Measurements from ENCODE around the gene RIPK4. TPM values are rescaled to one million over a fixed set of nuclear protein-coding genes. Genes with fewer than 3 reads are reported as not detected.

The RIPK4 gene
- total RNA-seq, 1 donor from 2014 or later, result 2.9 TPM

DNA sequence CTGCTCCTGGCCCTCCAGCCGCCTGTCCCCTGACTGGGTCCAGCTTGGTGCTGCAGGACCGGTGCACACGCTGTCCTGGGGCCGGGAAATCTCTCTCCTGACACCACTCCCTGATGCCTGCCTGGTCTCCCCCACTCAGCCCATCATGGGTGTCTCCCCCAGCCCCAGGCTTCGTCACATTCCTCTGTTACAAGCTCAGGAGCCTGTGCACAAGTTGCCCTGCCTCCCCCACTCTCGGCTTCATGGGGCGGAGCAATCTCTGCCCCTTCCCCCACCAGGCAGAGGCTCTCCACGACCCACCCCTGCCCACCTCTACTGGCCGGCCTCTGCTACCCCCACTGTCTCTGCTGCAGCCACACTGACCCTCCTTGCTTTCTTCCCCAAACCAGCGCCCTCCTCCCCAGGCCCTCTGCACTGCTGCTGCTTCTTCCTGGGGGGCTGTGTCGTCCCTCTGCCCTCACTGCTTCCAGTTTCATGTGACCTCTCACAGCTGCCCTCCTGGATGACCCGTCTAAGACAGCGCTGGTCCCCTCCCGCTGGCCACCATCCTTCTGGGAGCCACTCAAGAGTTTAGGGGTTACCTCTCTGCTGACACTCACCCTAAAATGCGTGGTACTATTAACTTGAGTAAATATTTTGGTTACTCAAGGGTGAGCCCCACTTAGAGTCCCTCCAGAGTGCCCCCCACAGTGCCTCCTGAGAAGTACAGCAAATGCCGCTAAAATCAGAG is 5.7 kb upstream of the RIPK4 start:
- Mint-ChIP-seq H3K36me3 (ENCODE audit: unreplicated experiment) (peaks cover 4% of the 10 kb centered on the region), H3K4me1 (ENCODE audit: low read depth, unreplicated experiment) (peaks cover 15% of the 10 kb centered on the region), H3K27me3 (ENCODE audit: unreplicated experiment) (peaks cover 12% of the 10 kb centered on the region), H3K27ac (ENCODE audit: unreplicated experiment) (no peak overlapping the region), H3K4me3 (ENCODE audit: unreplicated experiment) (no peak overlapping the region), H3K9me3 (ENCODE audit: unreplicated experiment) (peaks cover 2% of the 10 kb centered on the region)
- TF ChIP-seq, protein P1, sequence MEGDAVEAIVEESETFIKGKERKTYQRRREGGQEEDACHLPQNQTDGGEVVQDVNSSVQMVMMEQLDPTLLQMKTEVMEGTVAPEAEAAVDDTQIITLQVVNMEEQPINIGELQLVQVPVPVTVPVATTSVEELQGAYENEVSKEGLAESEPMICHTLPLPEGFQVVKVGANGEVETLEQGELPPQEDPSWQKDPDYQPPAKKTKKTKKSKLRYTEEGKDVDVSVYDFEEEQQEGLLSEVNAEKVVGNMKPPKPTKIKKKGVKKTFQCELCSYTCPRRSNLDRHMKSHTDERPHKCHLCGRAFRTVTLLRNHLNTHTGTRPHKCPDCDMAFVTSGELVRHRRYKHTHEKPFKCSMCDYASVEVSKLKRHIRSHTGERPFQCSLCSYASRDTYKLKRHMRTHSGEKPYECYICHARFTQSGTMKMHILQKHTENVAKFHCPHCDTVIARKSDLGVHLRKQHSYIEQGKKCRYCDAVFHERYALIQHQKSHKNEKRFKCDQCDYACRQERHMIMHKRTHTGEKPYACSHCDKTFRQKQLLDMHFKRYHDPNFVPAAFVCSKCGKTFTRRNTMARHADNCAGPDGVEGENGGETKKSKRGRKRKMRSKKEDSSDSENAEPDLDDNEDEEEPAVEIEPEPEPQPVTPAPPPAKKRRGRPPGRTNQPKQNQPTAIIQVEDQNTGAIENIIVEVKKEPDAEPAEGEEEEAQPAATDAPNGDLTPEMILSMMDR (IDR thresholded peaks at IDR 0.05; ENCODE audit: partially characterized antibody, unreplicated experiment), result no peak
- no peak for DNase-seq

DNA sequence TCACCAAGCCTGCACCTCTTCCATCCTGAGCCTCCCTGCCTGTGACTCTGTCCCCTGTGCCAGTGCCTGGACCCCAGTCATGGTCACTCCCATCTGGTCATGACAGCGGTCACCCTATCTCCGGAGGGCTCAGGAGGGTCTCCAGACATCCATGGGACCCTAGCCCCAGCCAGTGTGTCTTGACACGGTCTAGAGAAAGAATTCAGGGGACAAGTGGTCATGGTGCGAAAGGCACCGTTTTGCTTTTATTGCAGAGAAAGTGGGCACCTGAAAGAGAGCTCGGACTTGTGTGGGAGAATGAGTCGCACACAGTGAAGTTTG is 4.7 kb upstream of the RIPK4 start:
- no peak overlapping the region for H3K4me3 Mint-ChIP-seq (ENCODE audit: unreplicated experiment)
- peaks cover 16% of the 10 kb centered on the region for H3K27me3 Mint-ChIP-seq (ENCODE audit: unreplicated experiment)
- TF ChIP-seq, protein P1 (IDR thresholded peaks at IDR 0.05; ENCODE audit: partially characterized antibody, unreplicated experiment), result no peak
- H3K9me3 Mint-ChIP-seq (ENCODE audit: unreplicated experiment), result peaks cover 2% of the 10 kb centered on the region
- H3K4me1 Mint-ChIP-seq (ENCODE audit: low read depth, unreplicated experiment), result peaks cover 20% of the 10 kb centered on the region
- H3K36me3 Mint-ChIP-seq (ENCODE audit: unreplicated experiment), result peaks cover 8% of the 10 kb centered on the region
- DNase-seq, result no peak
- H3K27ac Mint-ChIP-seq (ENCODE audit: unreplicated experiment), result no peak overlapping the region

DNA sequence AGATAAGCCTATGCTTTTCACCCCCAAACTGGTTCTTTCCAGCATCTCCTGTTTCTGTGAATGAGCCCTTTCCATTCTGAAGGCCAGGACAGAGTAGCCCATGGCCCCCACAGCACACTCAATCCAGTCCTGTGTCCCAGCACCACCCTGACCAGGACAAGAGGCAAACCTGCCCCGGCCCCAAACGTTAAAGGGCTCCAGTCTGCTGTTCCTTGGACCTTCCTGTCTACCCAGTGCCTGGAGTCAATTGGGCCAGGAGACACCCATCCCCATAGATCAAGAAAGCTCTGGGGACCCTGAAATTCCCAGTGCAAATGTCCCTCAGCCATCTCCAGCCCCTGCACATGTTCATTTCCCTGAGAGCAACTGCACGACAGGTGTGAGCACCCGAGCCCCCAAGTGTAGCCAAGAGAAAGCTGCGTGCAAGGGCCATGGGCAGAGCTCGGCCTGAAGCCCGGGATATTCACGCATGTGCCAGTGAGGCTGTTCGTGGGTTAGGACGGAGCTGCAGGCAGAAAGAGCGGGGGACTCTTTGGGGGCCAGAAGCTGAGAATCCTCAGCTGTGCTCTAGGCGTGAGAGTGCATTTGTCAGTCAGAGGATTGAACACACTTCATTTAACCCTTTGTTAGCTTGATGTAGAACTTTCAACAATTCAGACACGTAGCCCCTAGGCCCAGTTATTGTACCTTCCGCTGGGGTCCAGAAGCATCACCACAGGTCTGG is 4.2 kb upstream of the RIPK4 start:
- H3K4me1 Mint-ChIP-seq (ENCODE audit: low read depth, unreplicated experiment), result peaks cover 20% of the 10 kb centered on the region
- H3K4me3 Mint-ChIP-seq (ENCODE audit: unreplicated experiment), result no peak overlapping the region
- peaks cover 8% of the 10 kb centered on the region for H3K36me3 Mint-ChIP-seq (ENCODE audit: unreplicated experiment)
- no peak for DNase-seq
- H3K9me3 Mint-ChIP-seq (ENCODE audit: unreplicated experiment), result peaks cover 2% of the 10 kb centered on the region
- peaks cover 16% of the 10 kb centered on the region for H3K27me3 Mint-ChIP-seq (ENCODE audit: unreplicated experiment)
- TF ChIP-seq, protein P1 (IDR thresholded peaks at IDR 0.05; ENCODE audit: partially characterized antibody, unreplicated experiment), result no peak
- no peak overlapping the region for H3K27ac Mint-ChIP-seq (ENCODE audit: unreplicated experiment)

DNA sequence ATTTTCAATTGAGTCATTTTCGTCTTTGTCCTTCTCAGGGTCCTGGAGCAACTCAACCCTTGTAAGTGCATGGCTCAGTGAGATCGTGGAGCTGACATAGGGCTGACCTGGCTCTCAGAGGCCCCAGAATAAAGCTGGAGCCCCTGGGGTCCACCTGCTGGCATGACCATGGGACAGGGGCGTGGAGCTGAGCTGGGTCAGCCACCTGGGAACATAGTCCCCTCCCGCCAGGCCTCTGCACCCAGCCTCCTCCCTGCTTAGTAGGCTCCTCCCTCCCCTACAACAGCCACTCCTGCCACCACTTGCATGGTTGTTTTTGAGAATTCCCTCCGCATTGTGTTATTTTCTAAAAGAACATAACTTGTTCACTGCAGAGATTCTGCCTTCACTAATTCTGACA is 3.1 kb upstream of the RIPK4 start:
- H3K27me3 Mint-ChIP-seq (ENCODE audit: unreplicated experiment), result peaks cover 15% of the 10 kb centered on the region
- H3K4me3 Mint-ChIP-seq (ENCODE audit: unreplicated experiment), result no peak overlapping the region
- H3K27ac Mint-ChIP-seq (ENCODE audit: unreplicated experiment), result no peak overlapping the region
- H3K36me3 Mint-ChIP-seq (ENCODE audit: unreplicated experiment), result peaks cover 8% of the 10 kb centered on the region
- H3K4me1 Mint-ChIP-seq (ENCODE audit: low read depth, unreplicated experiment), result peaks cover 20% of the 10 kb centered on the region
- peaks cover 2% of the 10 kb centered on the region for H3K9me3 Mint-ChIP-seq (ENCODE audit: unreplicated experiment)
- TF ChIP-seq, protein P1 (IDR thresholded peaks at IDR 0.05; ENCODE audit: partially characterized antibody, unreplicated experiment), result no peak
- no peak for DNase-seq

DNA sequence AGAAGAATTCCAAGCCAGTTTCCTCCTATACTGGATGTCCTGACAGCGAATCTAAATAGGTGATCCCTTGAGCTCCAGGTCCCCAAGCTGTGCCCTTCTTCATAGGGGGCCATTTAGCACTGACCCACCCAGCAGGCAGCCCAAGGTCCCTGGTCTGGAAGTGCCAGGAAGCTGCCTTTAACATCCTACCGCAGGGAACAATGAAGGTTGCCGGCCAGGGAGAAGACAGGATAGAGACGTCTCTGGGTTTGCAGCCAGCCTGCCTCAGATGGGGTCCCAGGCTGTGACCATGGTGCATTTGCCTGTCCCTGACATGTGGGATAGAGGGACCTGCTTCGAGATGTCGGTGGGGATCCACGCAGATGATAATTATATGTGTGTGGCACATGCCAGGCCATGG is 2.7 kb upstream of the RIPK4 start:
- Mint-ChIP-seq H3K4me3 (ENCODE audit: unreplicated experiment) (no peak overlapping the region), H3K27me3 (ENCODE audit: unreplicated experiment) (peaks cover 15% of the 10 kb centered on the region), H3K27ac (ENCODE audit: unreplicated experiment) (no peak overlapping the region), H3K9me3 (ENCODE audit: unreplicated experiment) (peaks cover 2% of the 10 kb centered on the region), H3K4me1 (ENCODE audit: low read depth, unreplicated experiment) (peaks cover 20% of the 10 kb centered on the region), H3K36me3 (ENCODE audit: unreplicated experiment) (peaks cover 5% of the 10 kb centered on the region)
- DNase-seq, result no peak
- TF ChIP-seq, protein P1 (IDR thresholded peaks at IDR 0.05; ENCODE audit: partially characterized antibody, unreplicated experiment), result no peak

Data from glutamatergic neuron (in vitro differentiated cells).